Measurements from ENCODE around the gene CCNB2. TPM values are rescaled to one million over a fixed set of nuclear protein-coding genes. Genes with fewer than 3 reads are reported as not detected.

The CCNB2 gene
- total and polyA plus RNA-seq, 9 of the 15 experiments (the other 6 are each of a cell fraction or from before 2014, with no cell fraction given), result 84.8 to 266 (median 124) TPM

DNA sequence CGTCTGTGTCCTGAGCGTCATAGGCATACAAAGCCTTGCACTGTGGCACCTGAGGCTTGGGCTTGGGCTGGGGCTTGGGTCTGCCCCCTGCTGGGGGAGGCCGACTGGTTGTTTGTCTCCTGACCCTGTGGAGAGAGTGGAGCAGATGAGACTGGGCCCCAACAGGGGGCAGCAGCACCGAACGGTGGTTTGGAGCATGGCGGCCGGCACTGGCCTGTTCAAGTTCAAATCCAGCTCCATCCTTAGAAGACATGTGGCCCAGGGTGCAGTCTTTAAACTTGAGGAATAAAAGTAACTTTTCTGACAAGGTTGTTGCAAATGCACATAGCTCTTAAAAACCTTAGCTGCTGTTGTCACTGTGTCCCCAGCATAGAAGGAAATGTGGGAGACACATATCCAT, 33.3 kb downstream of the CCNB2 start (continued):
- TF ChIP-seq, protein P1, sequence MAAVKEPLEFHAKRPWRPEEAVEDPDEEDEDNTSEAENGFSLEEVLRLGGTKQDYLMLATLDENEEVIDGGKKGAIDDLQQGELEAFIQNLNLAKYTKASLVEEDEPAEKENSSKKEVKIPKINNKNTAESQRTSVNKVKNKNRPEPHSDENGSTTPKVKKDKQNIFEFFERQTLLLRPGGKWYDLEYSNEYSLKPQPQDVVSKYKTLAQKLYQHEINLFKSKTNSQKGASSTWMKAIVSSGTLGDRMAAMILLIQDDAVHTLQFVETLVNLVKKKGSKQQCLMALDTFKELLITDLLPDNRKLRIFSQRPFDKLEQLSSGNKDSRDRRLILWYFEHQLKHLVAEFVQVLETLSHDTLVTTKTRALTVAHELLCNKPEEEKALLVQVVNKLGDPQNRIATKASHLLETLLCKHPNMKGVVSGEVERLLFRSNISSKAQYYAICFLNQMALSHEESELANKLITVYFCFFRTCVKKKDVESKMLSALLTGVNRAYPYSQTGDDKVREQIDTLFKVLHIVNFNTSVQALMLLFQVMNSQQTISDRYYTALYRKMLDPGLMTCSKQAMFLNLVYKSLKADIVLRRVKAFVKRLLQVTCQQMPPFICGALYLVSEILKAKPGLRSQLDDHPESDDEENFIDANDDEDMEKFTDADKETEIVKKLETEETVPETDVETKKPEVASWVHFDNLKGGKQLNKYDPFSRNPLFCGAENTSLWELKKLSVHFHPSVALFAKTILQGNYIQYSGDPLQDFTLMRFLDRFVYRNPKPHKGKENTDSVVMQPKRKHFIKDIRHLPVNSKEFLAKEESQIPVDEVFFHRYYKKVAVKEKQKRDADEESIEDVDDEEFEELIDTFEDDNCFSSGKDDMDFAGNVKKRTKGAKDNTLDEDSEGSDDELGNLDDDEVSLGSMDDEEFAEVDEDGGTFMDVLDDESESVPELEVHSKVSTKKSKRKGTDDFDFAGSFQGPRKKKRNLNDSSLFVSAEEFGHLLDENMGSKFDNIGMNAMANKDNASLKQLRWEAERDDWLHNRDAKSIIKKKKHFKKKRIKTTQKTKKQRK (IDR thresholded peaks at IDR 0.05; ENCODE audit: borderline replicate concordance, low read depth, low read length), result 0 out of 2 replicates have a peak, but pooled peaks have one; percentile 23
- TF ChIP-seq KLF16 (IDR thresholded peaks at IDR 0.05), result peak; percentile 65; the same call in 1 of the 2 replicates
- TF ChIP-seq, protein P2, sequence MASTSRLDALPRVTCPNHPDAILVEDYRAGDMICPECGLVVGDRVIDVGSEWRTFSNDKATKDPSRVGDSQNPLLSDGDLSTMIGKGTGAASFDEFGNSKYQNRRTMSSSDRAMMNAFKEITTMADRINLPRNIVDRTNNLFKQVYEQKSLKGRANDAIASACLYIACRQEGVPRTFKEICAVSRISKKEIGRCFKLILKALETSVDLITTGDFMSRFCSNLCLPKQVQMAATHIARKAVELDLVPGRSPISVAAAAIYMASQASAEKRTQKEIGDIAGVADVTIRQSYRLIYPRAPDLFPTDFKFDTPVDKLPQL (IDR thresholded peaks at IDR 0.05; ENCODE audit: extremely low read depth, insufficient read length), result no peak
- TF ChIP-seq, protein P3, sequence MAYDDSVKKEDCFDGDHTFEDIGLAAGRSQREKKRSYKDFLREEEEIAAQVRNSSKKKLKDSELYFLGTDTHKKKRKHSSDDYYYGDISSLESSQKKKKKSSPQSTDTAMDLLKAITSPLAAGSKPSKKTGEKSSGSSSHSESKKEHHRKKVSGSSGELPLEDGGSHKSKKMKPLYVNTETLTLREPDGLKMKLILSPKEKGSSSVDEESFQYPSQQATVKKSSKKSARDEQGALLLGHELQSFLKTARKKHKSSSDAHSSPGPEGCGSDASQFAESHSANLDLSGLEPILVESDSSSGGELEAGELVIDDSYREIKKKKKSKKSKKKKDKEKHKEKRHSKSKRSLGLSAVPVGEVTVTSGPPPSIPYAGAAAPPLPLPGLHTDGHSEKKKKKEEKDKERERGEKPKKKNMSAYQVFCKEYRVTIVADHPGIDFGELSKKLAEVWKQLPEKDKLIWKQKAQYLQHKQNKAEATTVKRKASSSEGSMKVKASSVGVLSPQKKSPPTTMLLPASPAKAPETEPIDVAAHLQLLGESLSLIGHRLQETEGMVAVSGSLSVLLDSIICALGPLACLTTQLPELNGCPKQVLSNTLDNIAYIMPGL (CRISPR knock-in tag; IDR thresholded peaks at IDR 0.05), result no peak
- TF ChIP-seq DMBX1 (CRISPR knock-in tag; IDR thresholded peaks at IDR 0.05; ENCODE audit: borderline replicate concordance), result 0 out of 2 replicates have a peak, but pooled peaks have one; percentile 53
- TF ChIP-seq PHF20 (IDR thresholded peaks at IDR 0.05; ENCODE audit: partially characterized antibody), result no peak
- peak; percentile 54; the same call in 1 of the 2 replicates for TF ChIP-seq ZNF24 (IDR thresholded peaks at IDR 0.05)
- TF ChIP-seq KAT2B (IDR thresholded peaks at IDR 0.05; ENCODE audit: low read depth, low read length), result peak; percentile 96
- TF ChIP-seq, protein P4, sequence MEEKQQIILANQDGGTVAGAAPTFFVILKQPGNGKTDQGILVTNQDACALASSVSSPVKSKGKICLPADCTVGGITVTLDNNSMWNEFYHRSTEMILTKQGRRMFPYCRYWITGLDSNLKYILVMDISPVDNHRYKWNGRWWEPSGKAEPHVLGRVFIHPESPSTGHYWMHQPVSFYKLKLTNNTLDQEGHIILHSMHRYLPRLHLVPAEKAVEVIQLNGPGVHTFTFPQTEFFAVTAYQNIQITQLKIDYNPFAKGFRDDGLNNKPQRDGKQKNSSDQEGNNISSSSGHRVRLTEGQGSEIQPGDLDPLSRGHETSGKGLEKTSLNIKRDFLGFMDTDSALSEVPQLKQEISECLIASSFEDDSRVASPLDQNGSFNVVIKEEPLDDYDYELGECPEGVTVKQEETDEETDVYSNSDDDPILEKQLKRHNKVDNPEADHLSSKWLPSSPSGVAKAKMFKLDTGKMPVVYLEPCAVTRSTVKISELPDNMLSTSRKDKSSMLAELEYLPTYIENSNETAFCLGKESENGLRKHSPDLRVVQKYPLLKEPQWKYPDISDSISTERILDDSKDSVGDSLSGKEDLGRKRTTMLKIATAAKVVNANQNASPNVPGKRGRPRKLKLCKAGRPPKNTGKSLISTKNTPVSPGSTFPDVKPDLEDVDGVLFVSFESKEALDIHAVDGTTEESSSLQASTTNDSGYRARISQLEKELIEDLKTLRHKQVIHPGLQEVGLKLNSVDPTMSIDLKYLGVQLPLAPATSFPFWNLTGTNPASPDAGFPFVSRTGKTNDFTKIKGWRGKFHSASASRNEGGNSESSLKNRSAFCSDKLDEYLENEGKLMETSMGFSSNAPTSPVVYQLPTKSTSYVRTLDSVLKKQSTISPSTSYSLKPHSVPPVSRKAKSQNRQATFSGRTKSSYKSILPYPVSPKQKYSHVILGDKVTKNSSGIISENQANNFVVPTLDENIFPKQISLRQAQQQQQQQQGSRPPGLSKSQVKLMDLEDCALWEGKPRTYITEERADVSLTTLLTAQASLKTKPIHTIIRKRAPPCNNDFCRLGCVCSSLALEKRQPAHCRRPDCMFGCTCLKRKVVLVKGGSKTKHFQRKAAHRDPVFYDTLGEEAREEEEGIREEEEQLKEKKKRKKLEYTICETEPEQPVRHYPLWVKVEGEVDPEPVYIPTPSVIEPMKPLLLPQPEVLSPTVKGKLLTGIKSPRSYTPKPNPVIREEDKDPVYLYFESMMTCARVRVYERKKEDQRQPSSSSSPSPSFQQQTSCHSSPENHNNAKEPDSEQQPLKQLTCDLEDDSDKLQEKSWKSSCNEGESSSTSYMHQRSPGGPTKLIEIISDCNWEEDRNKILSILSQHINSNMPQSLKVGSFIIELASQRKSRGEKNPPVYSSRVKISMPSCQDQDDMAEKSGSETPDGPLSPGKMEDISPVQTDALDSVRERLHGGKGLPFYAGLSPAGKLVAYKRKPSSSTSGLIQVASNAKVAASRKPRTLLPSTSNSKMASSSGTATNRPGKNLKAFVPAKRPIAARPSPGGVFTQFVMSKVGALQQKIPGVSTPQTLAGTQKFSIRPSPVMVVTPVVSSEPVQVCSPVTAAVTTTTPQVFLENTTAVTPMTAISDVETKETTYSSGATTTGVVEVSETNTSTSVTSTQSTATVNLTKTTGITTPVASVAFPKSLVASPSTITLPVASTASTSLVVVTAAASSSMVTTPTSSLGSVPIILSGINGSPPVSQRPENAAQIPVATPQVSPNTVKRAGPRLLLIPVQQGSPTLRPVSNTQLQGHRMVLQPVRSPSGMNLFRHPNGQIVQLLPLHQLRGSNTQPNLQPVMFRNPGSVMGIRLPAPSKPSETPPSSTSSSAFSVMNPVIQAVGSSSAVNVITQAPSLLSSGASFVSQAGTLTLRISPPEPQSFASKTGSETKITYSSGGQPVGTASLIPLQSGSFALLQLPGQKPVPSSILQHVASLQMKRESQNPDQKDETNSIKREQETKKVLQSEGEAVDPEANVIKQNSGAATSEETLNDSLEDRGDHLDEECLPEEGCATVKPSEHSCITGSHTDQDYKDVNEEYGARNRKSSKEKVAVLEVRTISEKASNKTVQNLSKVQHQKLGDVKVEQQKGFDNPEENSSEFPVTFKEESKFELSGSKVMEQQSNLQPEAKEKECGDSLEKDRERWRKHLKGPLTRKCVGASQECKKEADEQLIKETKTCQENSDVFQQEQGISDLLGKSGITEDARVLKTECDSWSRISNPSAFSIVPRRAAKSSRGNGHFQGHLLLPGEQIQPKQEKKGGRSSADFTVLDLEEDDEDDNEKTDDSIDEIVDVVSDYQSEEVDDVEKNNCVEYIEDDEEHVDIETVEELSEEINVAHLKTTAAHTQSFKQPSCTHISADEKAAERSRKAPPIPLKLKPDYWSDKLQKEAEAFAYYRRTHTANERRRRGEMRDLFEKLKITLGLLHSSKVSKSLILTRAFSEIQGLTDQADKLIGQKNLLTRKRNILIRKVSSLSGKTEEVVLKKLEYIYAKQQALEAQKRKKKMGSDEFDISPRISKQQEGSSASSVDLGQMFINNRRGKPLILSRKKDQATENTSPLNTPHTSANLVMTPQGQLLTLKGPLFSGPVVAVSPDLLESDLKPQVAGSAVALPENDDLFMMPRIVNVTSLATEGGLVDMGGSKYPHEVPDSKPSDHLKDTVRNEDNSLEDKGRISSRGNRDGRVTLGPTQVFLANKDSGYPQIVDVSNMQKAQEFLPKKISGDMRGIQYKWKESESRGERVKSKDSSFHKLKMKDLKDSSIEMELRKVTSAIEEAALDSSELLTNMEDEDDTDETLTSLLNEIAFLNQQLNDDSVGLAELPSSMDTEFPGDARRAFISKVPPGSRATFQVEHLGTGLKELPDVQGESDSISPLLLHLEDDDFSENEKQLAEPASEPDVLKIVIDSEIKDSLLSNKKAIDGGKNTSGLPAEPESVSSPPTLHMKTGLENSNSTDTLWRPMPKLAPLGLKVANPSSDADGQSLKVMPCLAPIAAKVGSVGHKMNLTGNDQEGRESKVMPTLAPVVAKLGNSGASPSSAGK (IDR thresholded peaks at IDR 0.05), result peak; percentile 73
